Hematopoietic multipotent progenitor cell treated with erythropoietin and hydrocortisone succinate and interleukin-3 and kit ligand, for 8 days (in vitro differentiated cells): ENCODE data around the gene EDDM13.
A peak's percentile ranks its signal among the peaks of the same experiment; 100 is the strongest.
"Not testable (repeated sequence)": the region's sequence is repeated elsewhere in the genome, so short reads cannot be mapped to it uniquely, and the experiment has no call there.

ENCODE experiments used
- DNase-seq: peaks from one replicate; pipeline ENCODE4 v3.0.0-alpha.2; 2015

Gene EDDM13

DNA sequence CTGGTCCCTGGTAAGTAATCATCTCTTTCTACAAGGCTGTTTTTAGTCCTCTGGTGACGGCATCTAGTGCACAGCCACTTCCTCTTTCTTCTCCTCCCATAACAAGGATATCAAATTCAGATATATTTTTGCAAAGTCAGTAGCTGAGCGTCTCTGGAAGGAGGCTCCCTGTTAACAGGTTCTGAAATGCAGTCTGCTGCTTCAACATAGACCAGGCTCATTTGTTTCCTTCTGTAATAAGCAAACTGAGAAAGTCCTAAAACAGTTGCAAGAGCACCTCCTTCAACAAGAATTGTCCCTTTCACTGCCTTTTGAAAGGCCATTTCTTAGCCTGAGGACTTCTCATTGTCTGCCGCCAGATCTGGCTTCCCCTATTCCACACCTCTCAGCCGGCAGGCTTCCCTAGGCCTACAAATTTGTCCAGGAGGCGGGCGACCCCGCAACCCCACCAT, 49.5 kb downstream of the EDDM13 start:
- peak; percentile 80 for DNase-seq

DNA sequence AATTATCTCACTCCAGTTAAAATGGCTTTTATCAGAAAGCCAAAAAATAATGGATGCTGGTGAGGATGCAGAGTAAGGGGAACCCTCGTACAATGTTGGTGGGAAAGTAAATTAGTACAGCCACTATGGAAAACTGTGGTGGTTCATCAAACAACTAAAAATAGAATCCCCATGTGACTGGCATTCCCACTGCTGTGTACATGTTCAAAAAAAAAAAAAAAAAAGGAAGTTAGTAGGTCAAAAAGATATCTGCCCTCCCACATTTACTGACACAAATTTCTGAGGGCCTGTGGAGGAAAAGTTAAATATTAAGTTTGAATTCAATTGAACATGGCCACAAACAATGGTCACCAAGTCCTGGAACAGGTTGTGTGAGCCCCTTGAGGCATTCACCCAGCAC, 51.9 kb downstream of the EDDM13 start:
- no peak for DNase-seq

- DNase-seq = no peak
These were observed 60.1 kb downstream of the EDDM13 start for GRCh38 chr19:56332695-56333094.

GRCh38 chr19:56333506-56333905, 61.0 kb downstream of the EDDM13 start:
- peak; percentile 87 for DNase-seq

GRCh38 chr19:56335371-56335770, 62.8 kb downstream of the EDDM13 start:
- DNase-seq = not testable (repeated sequence)

GRCh38 chr19:56337077-56337476, 64.5 kb downstream of the EDDM13 start:
- DNase-seq = not testable (repeated sequence)

DNA sequence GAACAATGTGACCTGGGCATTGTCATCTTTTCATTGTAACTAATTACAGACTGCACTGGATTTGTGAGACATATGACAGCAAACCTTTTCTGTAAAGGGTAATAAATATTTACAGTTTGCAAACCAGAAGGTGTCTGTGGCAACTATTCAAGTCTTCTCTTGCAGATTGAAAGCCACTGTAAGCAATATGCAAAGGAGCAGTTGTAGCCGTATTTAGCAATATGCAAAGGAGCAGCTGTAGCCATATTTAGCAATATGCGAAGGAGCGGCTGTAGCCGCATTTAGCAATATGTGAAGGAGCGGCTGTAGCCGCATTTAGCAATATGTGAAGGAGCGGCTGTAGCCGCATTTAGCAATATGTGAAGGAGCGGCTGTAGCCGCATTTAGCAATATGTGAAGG, 66.5 kb downstream of the EDDM13 start:
- DNase-seq = not testable (repeated sequence)

GRCh38 chr19:56341948-56342347, 69.4 kb downstream of the EDDM13 start:
- no peak for DNase-seq

- DNase-seq = peak; percentile 23
These were observed 74.7 kb downstream of the EDDM13 start for GRCh38 chr19:56347163-56347778.

- peak; percentile 69 for DNase-seq
These were observed 75.8 kb downstream of the EDDM13 start for GRCh38 chr19:56348289-56348877.

GRCh38 chr19:56350416-56351045, 78.0 kb downstream of the EDDM13 start:
- DNase-seq = peak; percentile 85

DNA sequence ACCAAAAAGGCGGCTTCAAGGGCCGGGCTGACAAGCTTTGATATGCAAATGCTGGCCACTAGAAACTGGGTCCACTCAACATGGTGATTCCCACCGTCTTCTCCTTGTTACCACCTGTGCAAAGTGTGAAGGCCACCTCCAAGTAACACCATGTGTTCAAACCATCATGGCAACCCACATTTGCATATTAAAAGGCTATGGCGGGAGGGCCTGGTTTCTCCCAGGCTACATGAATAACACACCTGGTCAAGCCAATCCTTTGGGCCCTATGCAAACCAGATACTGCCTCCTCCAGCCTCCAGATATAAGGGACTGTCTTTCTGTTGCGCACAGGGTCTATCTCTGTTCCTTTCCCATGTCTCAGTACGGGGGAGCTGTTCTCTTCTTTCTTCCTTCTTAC, 78.7 kb downstream of the EDDM13 start:
- no peak for DNase-seq

- no peak for DNase-seq
These were observed 83.0 kb downstream of the EDDM13 start for GRCh38 chr19:56355517-56355916.

DNA sequence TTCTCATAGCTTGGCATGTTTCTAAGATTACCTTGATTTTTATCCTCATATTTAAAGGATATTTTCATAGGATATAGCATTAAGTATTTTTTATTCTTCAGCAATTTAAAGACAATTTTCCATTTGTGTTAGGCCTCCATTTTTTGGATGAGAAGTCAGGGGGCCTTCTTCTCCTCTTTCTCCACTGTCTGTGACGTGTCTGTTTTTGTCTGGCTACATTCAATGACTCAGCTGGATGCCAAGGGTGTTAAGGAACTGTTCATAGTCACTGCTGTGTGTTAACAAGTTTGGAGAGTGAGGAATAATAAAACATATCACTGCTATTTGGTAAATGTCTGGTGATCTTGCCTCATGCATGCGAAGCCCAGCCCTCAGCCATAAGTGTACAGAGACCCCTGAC, 84.4 kb downstream of the EDDM13 start:
- no peak for DNase-seq
